AG09309 (cell line): ENCODE data around the gene ZNF680.

Experiments used
- DNase-seq: peaks from one replicate; pipeline ENCODE4 v3.0.0-alpha.2; 2010; ENCODE audit warnings: low read depth
- H3K4me3 ChIP-seq: 2 replicates; pipeline ENCODE4 v1.5.1; 2011; ENCODE audit warnings: mild to moderate bottlenecking, low read depth, low read length, moderate library complexity; ENCODE audit not compliant: control insufficient read depth
- CTCF ChIP-seq: IDR thresholded peaks from 2 replicates; pipeline ENCODE4 v1.5.1; 2011; ENCODE audit warnings: mild to moderate bottlenecking, low read depth, low read length, inconsistent platforms; ENCODE audit not compliant: insufficient read depth, control insufficient read depth; ENCODE audit errors: missing control alignments

ZNF680 gene

GRCh38 chr7:64504581-64505120 is 58.2 kb downstream of the ZNF680 start:
- no peak overlapping the region for H3K4me3 ChIP-seq
- no peak for DNase-seq
- TF ChIP-seq CTCF = no peak

- TF ChIP-seq CTCF = no peak
- H3K4me3 ChIP-seq = no peak overlapping the region
- DNase-seq = no peak
Measured at GRCh38 chr7:64498270-64498669, 64.6 kb downstream of the ZNF680 start.

- no peak for DNase-seq
- H3K4me3 ChIP-seq = no peak overlapping the region; the same call in 1 of the 2 replicates
- TF ChIP-seq CTCF = no peak
Measured at GRCh38 chr7:64494912-64495461, 67.9 kb downstream of the ZNF680 start.

- no peak for TF ChIP-seq CTCF
- no peak for DNase-seq
- no peak overlapping the region for H3K4me3 ChIP-seq
Measured at GRCh38 chr7:64485623-64486022, 77.2 kb downstream of the ZNF680 start.
